ENCODE measurements around the gene MRTFA.
"Not testable (repeated sequence)": the region's sequence is repeated elsewhere in the genome, so short reads cannot be mapped to it uniquely, and the experiment has no call there.

- not testable (repeated sequence) for TF ChIP-seq CTCF (IDR thresholded peaks at IDR 0.05 in 8 of 11, conservative IDR thresholded peaks at IDR 0.05 in 3 of 11); POLR2A (IDR thresholded peaks at IDR 0.05)
Measured at GRCh38 chr22:40536149-40536548, 100.4 kb downstream of the MRTFA start.
